ENCODE measurements around the gene OGFRL1.

Gene OGFRL1

DNA sequence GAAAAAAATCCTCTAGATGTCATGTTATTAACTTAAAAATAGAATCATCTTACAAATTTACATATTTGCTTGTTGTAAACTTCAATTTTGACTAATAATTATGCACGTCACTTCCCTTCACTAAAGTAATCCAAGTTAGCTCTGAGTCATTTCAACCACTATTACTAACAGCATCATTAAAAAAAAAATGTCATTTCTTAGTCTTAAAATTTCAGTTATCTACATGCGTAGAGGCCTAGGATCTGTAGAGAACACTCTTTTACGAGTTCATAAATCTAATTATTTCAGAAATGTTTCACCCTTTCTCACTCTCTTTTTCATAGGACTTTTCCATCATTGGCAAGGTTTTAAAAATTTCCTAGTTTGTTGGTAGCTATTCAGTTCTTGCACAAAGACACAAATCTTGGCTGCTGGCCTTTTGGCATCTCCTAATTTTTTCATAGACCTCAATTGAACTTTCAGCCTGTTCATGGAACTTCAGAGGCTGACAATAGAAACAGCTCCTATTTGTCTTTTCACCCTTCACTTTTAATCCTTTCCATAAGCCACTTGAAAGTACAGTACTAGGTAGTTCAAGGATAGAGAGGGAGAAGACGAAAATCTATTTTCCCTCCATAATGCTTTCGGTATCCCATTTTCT, 61.5 kb downstream of the OGFRL1 start:
- H3K4me3 ChIP-seq (replicated peaks in 1 of 2; ENCODE audit: low read depth in 2 of 2, low read length in 2 of 2) = no peak overlapping the region
- no peak for TF ChIP-seq CTCF (IDR thresholded peaks at IDR 0.05; ENCODE audit: low read depth, low read length)
- DNase-seq (ENCODE audit: low read depth in 2 of 2) = peak; percentile 84 to 85

DNA sequence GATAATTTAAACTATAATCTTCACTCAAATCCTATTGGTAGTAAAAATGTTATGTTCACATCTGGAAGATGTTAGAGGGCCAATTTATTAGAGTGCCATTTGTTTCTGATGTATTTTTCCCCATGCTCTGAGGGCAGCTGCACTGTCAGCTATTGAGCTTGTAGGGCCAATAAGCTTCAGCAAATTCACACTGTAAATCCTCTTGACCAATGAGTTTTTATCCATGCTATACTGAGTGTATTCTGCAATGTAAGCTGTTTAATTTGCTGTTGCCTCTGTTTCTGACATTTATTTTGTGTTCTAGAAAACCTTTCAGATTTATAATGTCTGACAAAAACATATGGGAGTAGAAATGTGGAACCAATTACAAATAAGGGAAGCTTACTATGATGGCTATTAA, 62.6 kb downstream of the OGFRL1 start:
- TF ChIP-seq CTCF (IDR thresholded peaks at IDR 0.05; ENCODE audit: low read depth, low read length) = no peak
- no peak for DNase-seq (ENCODE audit: low read depth in 2 of 2)
- H3K4me3 ChIP-seq (replicated peaks in 1 of 2; ENCODE audit: low read depth in 2 of 2, low read length in 2 of 2) = no peak overlapping the region
